NCI-H526 treated with DMSO at 0.1 percent for 48 hours (cell line): Measurements from ENCODE around the gene CSAD.
"Not testable (repeated sequence)": the region's sequence is repeated elsewhere in the genome, so short reads cannot be mapped to it uniquely, and the experiment has no call there.

Experiments used
- DNase-seq: peaks from one replicate; lab custom pipeline; 2025; lab: John Stamatoyannopoulos, UW

CSAD gene

DNA sequence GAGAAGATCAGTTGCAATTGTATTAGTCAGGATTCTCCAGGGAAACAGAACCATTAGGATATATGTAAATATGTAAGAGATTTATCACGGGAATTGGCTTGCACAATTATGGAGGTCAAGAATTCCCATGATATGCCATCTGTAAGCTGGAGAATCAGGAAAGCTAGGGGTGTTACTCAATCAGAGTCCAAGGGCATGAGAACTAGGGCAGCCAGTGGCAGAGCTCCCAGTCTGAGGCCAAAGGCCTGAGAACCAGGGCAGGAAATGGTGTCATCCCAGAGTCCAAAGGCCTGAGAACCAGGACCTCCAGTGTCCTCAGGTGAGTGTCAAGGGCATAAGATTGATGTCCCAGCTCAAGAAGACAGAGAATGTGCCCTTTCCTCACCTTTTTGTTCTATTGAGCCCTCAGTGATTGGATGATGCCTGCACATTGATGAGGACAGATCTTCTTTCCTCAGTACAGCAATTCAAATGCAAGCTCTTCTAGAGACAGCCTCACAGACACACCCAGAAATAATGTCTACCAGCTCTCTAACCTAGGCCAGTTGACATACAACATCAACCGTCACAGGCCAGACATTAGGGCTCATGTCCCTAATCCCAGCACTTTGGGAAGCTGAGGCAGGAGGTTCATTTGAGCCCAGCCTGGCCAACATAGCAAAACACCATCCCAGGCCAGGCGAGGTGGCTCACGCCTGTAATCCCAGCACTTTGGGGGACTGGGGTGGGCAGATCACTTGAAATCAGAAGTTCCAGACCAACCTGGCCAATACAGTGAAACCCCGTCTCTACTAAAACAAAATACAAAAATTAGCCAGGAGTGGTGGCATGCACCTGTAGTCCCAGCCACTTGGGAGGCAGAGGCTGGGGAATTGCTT, 35.1 kb downstream of the CSAD start:
- no peak for DNase-seq

DNA sequence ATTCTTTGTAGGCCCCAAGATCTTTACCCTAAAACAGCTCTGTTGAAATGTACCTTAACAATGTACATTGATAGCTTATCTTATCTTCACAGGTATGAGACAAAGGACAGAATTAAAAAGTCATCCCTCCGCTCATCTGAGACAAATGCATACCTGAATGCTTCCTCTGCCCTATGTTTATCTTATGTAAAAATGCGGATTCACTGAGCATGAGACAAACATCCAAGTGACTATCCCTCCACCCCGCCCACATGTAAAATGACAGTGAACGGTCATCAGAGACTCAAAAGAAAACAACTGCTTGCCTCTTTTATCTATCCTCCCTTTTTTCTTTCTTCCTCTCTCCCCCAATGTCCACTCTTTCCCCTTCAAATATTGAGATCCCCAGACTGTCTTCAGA, 37.4 kb downstream of the CSAD start:
- DNase-seq, result no peak

DNA sequence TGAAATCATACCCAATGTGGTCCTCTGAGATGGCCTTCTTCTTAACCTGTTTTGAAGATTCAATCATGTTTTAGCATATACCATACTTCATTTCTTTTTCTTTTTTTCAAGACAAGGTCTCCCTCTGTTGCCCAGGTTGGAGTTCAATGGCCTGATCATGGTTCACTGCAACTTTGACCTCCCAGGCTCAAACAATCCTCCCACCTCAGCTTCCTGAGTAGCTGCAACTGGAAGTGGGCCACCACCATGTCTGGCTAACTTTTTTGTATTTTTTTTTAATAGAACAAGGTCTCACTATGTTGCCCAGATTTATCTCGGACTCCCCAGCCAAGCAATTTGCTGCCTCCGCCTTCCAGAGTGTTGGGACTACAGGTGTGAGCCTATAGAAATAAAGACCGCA, 47.0 kb downstream of the CSAD start:
- DNase-seq, result no peak

DNA sequence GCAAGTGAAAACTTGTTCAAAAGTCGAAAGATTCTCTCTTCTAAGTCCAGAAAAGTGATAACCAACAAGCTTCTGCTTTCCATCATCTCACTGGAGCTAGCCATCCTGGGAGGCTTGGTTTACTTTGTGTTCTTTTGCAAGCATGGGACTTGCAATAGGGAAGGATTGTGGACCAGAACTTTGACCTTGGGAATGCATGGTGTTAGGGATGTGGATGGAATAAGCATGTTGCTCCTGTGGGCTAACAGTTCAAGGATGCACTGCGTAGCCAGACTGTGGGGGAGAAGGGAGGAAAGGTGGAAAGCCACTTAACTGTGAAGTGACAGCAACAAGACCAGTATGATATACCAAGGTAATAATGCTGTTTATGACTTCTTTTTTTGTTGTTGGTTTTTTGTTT, 48.9 kb downstream of the CSAD start:
- DNase-seq, result no peak

DNA sequence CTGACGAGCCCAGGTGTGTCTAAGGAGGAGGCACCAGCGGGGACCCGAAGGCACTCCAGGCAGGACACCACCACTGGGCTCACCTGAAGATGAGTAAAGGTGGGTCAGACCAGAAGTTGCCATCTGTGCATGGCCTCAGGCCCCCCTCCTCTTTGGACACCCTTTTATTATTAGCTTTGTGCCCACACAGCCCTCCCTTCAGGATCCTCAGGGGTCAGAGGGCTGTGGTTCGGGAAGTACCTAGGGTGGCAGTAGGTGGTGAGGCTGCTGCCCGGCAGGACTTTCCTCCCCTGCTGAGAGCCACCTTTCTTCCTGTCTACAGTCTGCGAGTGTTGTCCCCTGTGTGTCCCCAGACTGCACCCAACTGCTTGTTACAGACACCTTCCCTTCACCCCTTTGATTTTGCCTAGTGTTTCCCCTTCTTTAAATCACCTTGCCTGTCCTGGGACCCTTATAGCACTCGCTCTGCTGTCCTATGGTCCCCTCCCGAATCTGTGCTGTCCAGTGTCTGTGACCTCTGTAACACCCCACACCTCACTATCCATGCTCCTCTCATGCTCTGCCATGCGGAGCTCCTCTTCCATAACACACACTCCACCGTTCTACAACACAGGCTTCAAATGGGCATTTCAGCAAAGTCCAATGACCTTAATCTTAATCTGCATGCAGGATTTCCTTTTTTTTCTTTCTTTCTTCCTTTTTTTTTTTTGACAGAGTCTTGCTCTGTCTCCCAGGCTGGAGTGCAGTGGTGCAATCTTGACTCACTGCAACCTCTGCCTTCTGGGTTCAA, 51.8 kb downstream of the CSAD start:
- no peak for DNase-seq

DNA sequence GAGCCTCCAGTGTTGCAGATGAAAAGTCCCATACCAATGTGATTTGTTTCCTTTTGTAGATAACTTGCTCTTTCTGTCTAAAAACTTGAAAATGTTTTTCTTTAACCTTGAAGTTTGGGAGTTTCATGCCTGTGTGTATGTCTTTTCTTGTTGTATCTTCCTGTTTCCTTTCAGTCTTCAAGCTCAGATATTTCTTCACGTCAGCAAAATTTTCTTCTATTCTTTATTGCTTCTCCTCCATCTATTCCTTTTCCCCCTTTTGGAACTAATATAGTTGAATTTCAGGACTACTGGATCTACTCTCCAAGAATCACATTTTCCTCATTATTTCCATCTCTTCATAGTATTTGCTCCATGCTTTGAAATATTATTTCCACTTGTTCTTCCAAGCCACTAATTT, 53.6 kb downstream of the CSAD start:
- no peak for DNase-seq

DNA sequence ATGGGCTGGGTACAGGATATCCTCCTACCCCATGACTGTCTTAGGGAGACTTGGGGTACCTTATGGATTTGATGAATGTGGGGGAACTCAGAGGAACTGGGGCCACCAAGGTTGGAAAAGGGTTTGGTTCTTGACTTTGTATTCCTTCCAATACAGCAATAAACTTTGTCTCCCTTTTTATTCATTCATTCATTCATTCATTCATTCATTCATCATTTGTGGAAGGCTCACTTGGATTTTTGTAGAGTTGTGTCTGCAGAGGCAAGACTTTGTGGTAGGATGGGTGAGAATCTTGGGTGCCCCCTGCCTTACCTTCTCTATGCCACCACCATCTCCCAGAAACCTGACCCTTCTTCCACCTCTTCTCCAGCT, 56.4 kb downstream of the CSAD start:
- DNase-seq, result no peak

DNA sequence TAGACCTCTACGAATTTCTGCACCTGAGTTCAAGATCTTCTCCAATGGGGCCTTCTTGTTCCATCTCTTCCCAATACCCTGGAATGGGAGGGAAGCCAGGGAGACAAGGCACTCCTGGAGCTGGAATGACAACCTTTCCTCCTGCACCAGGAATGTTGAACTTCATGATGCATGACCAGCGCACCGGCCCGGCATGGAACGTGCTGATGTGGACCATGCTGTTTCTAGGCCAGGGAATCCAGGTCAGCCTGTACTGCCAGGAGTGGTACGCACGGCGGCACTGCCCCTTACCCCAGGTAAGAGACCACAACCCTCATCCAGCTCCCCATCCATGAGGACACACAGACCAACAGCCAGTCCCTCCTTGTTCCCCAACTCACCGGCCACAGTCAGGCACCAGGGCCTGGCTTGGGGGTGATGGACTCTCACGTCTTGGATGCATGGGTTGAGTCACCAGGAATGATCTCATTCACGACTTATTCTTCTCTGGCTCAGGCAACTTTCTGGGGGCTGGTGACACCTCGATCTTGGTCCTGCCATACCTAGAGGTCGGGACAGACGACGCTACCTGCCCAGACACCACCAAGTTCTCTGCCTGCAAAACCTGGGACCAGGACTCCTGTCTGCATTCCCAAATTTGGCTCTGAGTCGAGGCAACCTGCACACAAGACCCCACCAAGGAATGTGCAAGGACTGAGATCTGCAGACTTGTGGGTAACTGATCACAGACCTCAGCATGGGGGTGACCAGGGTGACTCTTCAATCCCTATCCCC, 57.0 kb downstream of the CSAD start:
- DNase-seq, result no peak

DNA sequence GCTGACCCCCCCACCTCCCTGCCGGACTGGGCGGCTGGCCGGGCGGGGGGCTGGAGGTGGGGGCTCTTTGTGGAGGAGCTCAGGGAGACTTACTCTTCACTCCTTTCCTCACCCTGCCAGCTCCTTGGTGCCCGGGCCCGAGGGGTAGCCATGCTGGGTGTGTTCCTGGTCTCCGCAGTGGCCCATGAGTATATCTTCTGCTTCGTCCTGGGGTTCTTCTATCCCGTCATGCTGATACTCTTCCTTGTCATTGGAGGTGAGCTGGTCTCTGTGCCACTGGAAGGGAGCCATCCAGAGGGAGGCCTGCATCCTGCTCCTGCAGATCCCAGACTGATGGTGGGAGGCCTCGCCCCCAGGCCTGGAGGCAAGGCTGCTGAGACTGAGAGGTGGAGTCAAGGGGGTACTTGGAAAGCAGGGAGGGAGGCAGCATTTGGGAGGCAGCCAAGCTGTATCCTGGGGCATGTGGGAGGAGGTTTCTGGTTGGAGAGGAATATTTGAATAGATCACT, 57.7 kb downstream of the CSAD start:
- DNase-seq, result no peak

DNA sequence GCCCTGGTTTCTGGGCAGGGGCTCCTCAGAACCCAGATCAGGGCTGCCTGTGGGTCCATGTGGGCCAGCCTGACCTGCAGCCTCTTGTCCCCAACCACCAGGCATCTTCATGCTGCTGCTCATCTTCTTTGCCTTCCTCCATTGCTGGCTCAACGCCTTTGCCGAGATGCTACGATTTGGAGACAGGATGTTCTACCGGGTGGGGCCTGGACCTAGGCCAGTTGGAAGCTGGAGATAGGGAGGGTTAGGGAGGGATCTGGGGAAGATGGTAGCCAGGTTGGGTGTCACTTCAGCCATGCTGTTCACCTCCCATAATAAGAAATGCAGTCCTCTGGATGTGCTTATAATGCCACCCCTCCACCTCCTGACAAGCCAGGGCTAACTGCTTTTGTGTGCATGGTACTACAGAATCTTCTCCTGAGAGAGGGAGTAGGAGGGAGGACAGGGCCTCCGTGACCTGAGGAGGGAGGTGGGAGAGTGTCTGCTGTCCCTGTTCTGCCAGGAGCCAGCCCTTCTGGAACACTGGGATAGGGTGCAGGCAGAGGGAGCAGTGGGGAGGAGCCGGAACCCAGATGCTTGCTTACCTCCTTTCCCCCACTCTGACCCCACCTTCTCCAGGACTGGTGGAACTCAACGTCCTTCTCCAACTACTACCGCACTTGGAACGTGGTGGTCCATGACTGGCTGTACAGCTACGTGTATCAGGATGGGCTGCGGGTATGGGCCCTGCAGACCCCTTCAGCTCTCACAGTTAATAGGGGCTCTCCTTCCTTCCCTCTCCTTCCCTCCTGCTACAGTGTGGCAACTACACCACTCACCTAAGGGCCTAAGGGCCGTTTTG, 59.8 kb downstream of the CSAD start:
- DNase-seq, result no peak

DNA sequence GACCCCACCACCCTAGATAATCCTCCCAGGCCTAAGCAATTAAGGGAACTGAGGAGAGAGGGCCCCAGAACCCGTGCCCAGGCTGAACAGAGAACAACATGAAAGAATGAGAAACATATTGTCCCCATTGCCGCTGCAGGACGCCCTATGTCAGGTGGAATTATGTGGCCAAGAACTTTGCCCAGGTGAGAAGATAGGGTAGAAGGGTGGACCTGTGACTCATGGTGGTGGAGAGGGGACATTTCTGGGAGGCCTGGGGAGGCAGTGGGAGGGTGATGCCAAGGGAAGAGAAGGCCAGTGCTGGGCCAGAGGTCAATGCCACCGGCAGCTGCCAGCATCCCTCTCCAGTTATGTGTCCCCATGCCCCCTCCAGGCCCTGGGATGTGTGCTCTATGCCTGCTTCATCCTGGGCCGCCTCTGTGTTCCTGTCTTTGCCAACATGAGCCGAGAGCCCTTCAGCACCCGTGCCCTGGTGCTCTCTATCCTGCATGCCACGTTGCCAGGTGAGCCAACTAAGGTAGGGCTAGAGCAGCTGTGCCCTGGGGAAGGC, 61.9 kb downstream of the CSAD start:
- DNase-seq, result no peak

DNA sequence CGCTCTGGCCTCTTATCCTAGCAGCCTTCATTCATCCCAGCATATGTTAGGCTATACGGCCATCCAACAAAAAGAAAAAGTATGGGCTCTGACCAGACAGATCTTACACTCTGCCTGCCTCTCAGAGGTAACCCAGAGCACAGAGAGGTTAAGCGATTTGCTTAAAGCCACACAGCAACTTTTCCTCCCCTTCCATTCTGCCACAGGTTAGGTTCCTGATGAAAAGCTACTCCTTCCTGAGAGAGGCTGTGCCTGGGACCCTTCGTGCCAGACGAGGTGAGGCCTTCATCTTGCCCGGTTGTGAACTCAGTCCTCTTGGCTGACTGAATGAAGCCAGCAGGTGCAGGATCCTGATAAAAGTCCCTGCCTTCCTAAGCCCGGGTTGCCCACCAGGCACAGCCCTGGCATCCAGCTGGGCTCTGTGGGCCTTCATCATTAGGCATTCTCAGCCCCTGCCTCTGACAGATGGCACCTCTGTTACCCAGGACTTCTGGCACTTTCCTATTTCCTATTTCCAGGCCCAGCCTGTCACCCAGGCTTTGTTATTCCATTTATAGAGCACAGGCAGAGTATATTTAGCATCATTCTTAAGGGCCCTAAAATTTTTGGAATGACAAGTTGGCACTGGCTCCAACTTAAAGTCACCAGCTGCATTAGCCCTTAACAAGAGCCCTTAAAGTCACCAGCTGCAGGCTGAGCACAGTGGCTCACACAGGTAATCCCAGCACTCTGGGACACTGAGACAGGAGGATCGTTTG, 64.7 kb downstream of the CSAD start:
- DNase-seq, result no peak

DNA sequence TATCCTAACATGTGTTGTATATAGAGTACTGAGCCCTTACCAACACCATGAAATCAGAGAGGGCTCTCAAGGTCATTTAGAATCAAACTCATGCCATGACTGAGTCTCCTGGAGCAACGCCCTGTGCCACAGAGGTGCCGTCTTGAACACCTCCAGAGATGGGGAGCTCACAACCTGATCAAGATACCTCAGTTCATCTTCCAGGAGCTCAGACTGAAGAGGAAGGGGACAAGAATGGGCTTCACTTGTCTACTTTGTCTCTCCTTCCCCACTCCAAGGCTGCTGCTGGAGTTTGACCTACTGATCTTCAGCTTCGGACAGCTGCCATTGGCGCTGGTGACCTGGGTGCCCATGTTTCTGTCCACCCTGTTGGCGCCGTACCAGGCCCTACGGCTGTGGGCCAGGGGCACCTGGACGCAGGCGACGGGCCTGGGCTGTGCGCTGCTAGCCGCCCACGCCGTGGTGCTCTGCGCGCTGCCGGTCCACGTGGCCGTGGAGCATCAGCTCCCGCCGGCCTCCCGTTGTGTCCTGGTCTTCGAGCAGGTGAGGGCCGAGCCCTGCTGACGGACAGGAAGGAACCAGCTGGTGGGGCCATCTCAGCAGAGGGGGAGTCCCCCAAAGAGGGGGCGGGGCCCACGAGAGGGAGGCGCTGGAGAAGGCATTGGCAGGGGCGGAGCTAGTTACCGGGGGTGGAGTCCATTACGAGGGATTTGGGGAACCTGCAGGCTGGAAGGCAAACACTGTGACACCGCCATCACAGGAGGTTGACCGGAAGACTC, 65.4 kb downstream of the CSAD start:
- DNase-seq, result no peak

DNA sequence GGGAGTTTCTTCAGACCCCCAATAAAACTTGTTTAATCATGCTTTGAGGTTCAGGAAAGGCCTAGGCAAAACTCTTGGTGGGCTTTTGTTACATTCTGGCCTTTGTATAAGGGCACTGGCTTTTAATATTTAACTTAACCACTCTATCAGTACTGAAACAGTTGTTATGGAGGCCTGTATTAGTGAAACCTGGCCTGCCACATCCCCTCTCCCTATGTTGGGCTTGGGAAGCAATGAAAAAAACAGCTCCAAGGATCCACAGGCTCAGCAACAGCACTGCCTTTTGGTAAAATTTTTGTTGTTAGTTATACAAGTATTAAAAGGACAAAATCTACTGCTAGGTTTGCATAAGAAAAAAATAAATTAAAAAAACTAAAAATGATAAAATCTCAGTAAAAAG, 66.8 kb downstream of the CSAD start:
- DNase-seq, result no peak

DNA sequence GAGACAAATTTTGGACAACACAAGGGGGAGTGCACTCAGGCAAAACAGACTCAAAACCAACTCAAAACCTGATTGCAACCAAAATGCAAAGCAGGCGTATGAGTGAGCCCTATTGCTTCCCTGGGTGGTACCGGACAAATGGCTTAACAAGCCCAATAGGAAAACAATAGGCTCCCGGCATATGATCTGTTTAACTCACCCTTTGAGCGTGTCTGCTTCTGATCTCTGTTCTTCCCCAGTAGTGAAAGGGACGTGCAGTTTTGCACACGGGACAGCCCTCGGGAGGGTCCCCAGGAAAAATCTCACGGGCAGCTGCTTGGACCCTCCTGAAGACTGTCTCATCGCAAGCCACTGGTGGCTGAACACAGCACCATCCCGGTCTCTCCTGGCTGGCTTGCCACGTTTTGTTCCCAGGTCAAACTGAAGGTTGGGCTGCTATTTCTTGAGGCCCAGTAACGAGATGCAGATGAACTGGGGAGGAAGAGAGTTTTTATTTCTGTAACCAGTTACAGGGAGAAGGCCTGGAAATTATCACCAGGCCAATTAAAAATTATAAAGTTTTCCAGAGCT, 67.5 kb downstream of the CSAD start:
- no peak for DNase-seq

DNA sequence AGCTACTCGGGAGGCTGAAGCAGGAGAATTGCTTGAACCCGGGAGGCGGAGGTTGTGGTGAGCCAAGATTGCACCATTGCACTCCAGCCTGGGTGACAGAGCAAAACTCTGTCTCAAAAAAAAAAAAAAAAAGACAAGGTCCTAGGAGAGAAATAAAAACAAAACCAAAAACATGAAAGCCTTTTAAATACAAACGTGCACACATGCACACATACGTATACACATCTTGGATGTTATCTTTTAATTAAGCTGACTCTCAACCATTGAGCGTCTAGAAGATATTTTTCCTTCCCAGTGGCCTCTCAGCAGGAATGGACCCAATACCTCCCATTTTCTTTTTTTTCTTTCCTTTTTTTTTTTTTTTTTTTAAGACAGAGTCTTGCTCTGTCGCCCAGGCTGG, 68.3 kb downstream of the CSAD start:
- DNase-seq, result not testable (repeated sequence)
